T-helper 1 cell treated with Interleukin-12 subunit alpha and Interleukin-12 subunit beta and Interleukin-4 antibody, amounts not matched to agents 30 μg/mL and 1 μg/mL, for 36 hours (primary cell): Measurements from ENCODE around the gene GPC6.

Experiments
- H3K27ac Mint-ChIP-seq: one replicate; pipeline ENCODE4 v1.8.0; 2021; ENCODE audit warnings: mild to moderate bottlenecking, mixed read lengths
- H3K27me3 Mint-ChIP-seq: one replicate; pipeline ENCODE4 v1.8.0; 2021; ENCODE audit warnings: low read depth, mixed read lengths
- H3K36me3 Mint-ChIP-seq: one replicate; pipeline ENCODE4 v1.8.0; 2021; ENCODE audit warnings: low read depth, mixed read lengths
- H3K4me1 Mint-ChIP-seq: one replicate; pipeline ENCODE4 v1.8.0; 2021; ENCODE audit warnings: low read depth, mixed read lengths
- H3K4me3 Mint-ChIP-seq: one replicate; pipeline ENCODE4 v1.8.0; 2021; ENCODE audit warnings: mild to moderate bottlenecking, moderate library complexity, mixed read lengths
- H3K9me3 Mint-ChIP-seq: one replicate; pipeline ENCODE4 v1.8.0; 2021; ENCODE audit warnings: mixed read lengths

Gene GPC6

DNA sequence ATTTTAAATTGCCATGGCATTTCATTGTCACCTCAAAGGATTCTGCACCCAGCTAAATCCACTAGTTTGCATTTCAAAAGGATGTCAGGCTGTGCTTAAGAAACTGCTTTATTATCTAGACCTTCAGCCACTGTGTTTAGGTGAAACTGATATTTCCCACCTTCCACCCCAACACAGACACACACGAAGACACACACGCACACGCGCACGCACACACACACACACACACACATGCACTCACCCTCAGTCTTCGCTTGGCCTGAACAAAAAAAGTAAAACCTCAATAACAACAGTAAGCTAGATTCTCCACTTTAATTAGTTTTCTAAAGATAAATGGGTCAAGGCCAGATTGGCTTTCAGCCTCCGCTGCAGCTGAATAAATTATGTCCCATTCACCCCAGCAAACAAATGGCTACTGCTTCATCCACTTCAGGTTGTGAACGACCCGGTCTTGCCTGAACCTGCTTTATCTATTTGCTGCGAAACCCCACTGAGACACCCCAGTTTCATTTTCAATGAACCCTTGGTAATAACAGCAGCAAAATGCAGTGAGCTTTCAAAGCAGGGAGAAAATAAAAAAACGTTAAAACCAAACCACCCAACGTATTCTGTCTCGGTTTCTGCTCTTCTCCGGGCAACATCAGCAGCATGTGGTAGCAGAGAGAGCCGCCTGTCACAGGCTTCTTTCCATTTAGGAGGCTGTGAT, 1086.1 kb downstream of the GPC6 start:
- H3K4me3 Mint-ChIP-seq: no peak overlapping the region
- H3K9me3 Mint-ChIP-seq: peaks cover 19% of the 10 kb centered on the region
- H3K4me1 Mint-ChIP-seq: peaks cover 39% of the 10 kb centered on the region
- H3K36me3 Mint-ChIP-seq: peaks cover 11% of the 10 kb centered on the region
- H3K27ac Mint-ChIP-seq: no peak overlapping the region
- H3K27me3 Mint-ChIP-seq: peaks cover 5% of the 10 kb centered on the region

- no peaks in the 10 kb centered on the region for H3K27me3 Mint-ChIP-seq
- peaks cover 11% of the 10 kb centered on the region for H3K36me3 Mint-ChIP-seq
Measured at GRCh38 chr13:94313321-94313910, 1086.8 kb downstream of the GPC6 start.

GRCh38 chr13:94313926-94314325, 1087.3 kb downstream of the GPC6 start:
- Mint-ChIP-seq H3K4me3 (no peak overlapping the region), H3K4me1 (peaks cover 49% of the 10 kb centered on the region), H3K9me3 (peaks cover 19% of the 10 kb centered on the region), H3K27me3 (no peaks in the 10 kb centered on the region), H3K27ac (no peak overlapping the region), H3K36me3 (peaks cover 11% of the 10 kb centered on the region)

More at GRCh38 chr13:94313321-94313910, 1086.8 kb downstream of the GPC6 start:
- Mint-ChIP-seq H3K27ac (peak overlapping the region; percentile 20), H3K9me3 (peaks cover 19% of the 10 kb centered on the region), H3K4me1 (peaks cover 46% of the 10 kb centered on the region), H3K4me3 (no peak overlapping the region)

GRCh38 chr13:94315188-94315587, 1088.6 kb downstream of the GPC6 start:
- peaks cover 58% of the 10 kb centered on the region for H3K4me1 Mint-ChIP-seq
- H3K27me3 Mint-ChIP-seq: no peaks in the 10 kb centered on the region
- peak overlapping the region; percentile 31 for H3K27ac Mint-ChIP-seq
- peaks cover 13% of the 10 kb centered on the region for H3K36me3 Mint-ChIP-seq
- H3K9me3 Mint-ChIP-seq: peaks cover 19% of the 10 kb centered on the region
- no peak overlapping the region for H3K4me3 Mint-ChIP-seq

GRCh38 chr13:94317063-94317491, 1090.5 kb downstream of the GPC6 start:
- peaks cover 58% of the 10 kb centered on the region for H3K4me1 Mint-ChIP-seq
- H3K4me3 Mint-ChIP-seq: peak overlapping the region; percentile 59
- H3K9me3 Mint-ChIP-seq: peaks cover 26% of the 10 kb centered on the region
- peak overlapping the region; percentile 83 for H3K27ac Mint-ChIP-seq
- H3K36me3 Mint-ChIP-seq: peaks cover 21% of the 10 kb centered on the region
- H3K27me3 Mint-ChIP-seq: no peaks in the 10 kb centered on the region

GRCh38 chr13:94318418-94318817, 1091.8 kb downstream of the GPC6 start:
- Mint-ChIP-seq H3K4me3 (no peak overlapping the region), H3K4me1 (peaks cover 53% of the 10 kb centered on the region), H3K36me3 (peaks cover 22% of the 10 kb centered on the region), H3K9me3 (peaks cover 28% of the 10 kb centered on the region), H3K27ac (peak overlapping the region; percentile 83), H3K27me3 (no peaks in the 10 kb centered on the region)

GRCh38 chr13:94319501-94319900, 1092.9 kb downstream of the GPC6 start:
- H3K4me1 Mint-ChIP-seq: peaks cover 59% of the 10 kb centered on the region
- peaks cover 28% of the 10 kb centered on the region for H3K9me3 Mint-ChIP-seq
- H3K27ac Mint-ChIP-seq: no peak overlapping the region
- H3K4me3 Mint-ChIP-seq: no peak overlapping the region
- H3K27me3 Mint-ChIP-seq: no peaks in the 10 kb centered on the region
- H3K36me3 Mint-ChIP-seq: peaks cover 21% of the 10 kb centered on the region

GRCh38 chr13:94322925-94323763, 1096.5 kb downstream of the GPC6 start:
- Mint-ChIP-seq H3K36me3 (peaks cover 21% of the 10 kb centered on the region), H3K4me3 (peak overlapping the region; percentile 68), H3K4me1 (peaks cover 60% of the 10 kb centered on the region), H3K27me3 (no peaks in the 10 kb centered on the region), H3K27ac (peak overlapping the region; percentile 74), H3K9me3 (peaks cover 17% of the 10 kb centered on the region)

- H3K27ac Mint-ChIP-seq: peak overlapping the region; percentile 97
- peaks cover 60% of the 10 kb centered on the region for H3K4me1 Mint-ChIP-seq
- H3K36me3 Mint-ChIP-seq: peaks cover 21% of the 10 kb centered on the region
- H3K9me3 Mint-ChIP-seq: peaks cover 17% of the 10 kb centered on the region
- H3K4me3 Mint-ChIP-seq: peak overlapping the region; percentile 68
- H3K27me3 Mint-ChIP-seq: no peaks in the 10 kb centered on the region
Measured at GRCh38 chr13:94323764-94324758, 1097.5 kb downstream of the GPC6 start.

- Mint-ChIP-seq H3K36me3 (peaks cover 21% of the 10 kb centered on the region), H3K9me3 (peaks cover 17% of the 10 kb centered on the region), H3K4me1 (peaks cover 60% of the 10 kb centered on the region), H3K27me3 (no peaks in the 10 kb centered on the region), H3K4me3 (no peak overlapping the region), H3K27ac (peak overlapping the region; percentile 97)
Measured at GRCh38 chr13:94324767-94325540, 1098.3 kb downstream of the GPC6 start.

DNA sequence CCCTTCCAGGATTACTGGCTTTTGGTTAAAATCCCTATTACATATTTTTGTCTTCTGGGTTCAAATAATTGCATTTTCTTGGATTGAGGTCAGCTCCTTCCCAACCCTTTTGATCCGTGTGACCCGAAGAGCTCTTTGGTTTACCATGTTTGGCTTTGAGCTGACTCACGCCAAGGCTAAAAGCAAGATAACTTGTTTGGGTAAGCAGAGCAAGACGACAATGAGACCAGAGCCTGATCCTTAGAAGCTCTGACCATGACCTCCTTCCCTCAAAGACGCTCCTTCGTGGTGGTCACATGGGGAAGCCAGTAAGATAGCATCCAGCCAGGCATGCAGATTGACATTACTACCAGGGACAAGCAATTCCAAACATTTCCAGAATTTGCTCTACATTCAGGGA, 1099.0 kb downstream of the GPC6 start:
- no peaks in the 10 kb centered on the region for H3K27me3 Mint-ChIP-seq
- peaks cover 67% of the 10 kb centered on the region for H3K4me1 Mint-ChIP-seq
- peaks cover 21% of the 10 kb centered on the region for H3K36me3 Mint-ChIP-seq
- no peak overlapping the region for H3K4me3 Mint-ChIP-seq
- peak overlapping the region; percentile 55 for H3K27ac Mint-ChIP-seq
- H3K9me3 Mint-ChIP-seq: peaks cover 17% of the 10 kb centered on the region

- Mint-ChIP-seq H3K4me3 (peak overlapping the region; percentile 79), H3K27me3 (peaks cover 4% of the 10 kb centered on the region), H3K9me3 (peaks cover 3% of the 10 kb centered on the region), H3K27ac (peak overlapping the region; percentile 85), H3K4me1 (peaks cover 64% of the 10 kb centered on the region), H3K36me3 (peaks cover 15% of the 10 kb centered on the region)
Measured at GRCh38 chr13:94327318-94327717, 1100.7 kb downstream of the GPC6 start.

DNA sequence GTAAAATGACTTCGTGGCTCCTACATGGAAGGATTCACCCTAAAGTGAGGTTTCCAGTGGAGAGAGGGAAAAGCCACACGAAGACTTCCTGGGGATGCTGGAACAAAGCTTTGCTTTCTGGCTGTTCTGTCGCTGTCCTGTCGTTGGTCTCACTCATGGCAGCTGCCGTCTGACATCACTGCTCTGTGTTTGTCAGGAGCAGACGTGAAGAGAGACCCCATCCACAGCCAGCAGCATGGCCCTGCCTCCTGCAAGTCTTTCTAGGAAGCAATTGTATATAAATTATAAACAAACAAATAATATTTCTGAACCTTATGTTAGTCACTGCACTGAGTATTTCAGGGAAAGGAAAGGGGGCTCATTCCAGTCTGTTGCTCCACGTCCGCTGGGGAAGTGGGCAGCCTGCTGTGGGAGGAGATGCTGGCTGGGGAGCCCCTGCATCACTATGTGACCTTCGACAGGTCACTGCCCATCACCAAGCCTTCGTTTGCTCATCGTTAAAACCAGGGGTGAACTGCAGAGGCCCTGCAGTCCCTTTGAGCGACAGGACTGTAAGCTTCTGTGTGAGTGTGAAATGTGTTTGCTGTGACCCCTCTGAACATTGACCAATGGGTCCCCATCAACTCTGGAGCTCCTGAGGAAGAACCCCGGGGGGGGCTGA, 1101.9 kb downstream of the GPC6 start:
- Mint-ChIP-seq H3K36me3 (peaks cover 16% of the 10 kb centered on the region), H3K4me3 (peak overlapping the region; percentile 11), H3K27me3 (peaks cover 11% of the 10 kb centered on the region), H3K9me3 (peaks cover 3% of the 10 kb centered on the region), H3K27ac (peak overlapping the region; percentile 85), H3K4me1 (peaks cover 59% of the 10 kb centered on the region)
